ENCODE results near the gene RAB7A.

The RAB7A gene

DNA sequence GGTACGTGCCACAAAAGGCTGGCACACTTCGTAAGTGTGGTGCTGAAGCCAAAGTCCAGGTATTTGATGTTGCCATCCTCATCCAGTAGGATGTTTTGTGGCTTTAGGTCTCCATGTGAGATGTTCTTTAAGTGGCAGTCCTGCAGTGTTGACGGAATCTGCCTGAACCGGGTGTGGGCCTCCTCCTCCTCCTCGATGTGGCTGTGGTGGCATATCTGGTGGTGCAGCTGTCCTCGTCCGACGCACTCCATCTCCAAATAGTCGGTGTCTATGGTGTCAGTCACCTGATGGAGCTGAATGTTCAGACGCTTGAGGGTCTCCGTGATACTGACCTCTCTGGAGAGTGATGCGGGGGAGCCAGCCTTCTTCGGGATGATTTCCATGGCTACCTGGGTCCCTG lies 123.0 kb downstream of the RAB7A start:
- DNase-seq (ENCODE audit: low read depth, low spot score): no peak

DNA sequence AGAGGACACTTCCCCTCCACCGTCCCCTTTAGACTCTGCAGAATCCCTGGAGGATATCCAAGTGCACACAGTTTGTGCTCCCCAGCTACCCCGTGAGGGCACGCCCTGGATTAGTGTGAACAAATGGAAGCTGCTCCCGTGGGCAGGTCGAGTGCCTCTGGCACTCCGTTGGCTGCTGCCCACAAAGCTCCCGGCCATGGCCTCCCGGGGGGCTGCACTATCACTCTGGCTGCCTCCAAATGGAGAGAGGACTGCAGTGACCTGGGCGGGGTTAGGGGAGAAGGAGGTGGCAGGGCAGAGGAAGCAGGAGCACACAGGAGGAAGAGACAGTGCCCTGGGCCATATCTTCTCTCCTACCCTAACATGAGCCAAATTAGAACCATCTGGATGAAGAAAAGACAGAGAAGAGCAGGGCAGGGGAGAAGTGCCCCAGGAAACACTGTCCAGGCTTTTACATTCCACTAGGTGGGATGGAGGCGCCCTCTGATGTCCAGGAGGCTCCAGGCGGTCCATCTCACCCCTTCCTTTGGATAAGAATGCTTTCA lies 124.0 kb downstream of the RAB7A start:
- DNase-seq (ENCODE audit: low read depth, low spot score): no peak

DNA sequence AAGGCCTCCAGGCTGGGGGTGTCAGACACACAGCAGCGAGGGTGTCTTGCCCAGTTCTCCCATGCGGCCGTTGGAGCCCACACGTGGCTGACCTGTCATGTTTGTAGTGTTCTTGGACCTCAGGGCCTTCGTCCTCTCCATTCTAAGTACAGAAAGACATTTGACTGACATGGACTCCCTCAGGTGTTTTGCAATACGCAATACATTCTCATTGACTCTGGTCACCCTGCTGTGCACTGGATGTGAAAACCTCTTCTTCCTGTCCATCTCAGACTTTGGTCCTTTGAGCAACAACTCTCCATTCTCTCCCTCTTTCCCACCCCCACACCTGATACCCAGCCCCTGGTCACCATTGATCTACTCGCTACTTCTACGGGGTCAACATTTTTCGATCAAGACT lies 124.6 kb downstream of the RAB7A start:
- DNase-seq (ENCODE audit: low read depth, low spot score): no peak

DNA sequence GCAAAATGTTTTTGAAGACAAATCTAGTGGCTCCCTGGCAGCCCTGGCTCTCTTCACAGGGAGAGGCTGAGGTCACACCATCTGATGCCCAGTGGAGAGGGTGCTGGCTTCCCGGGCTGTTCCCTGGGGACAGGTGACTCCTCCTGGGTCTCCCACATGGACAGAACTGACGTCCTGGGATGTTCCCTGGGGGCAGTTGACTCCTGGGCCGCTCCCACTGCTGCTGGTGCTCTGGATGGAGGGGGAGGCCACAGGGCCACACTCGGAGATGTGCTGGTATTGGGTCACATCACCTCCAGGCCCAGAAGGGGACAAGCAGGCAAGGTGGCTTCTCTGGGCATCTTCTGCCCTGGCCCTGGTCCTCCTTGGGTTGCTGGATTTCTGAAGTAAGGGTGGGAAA lies 125.6 kb downstream of the RAB7A start:
- DNase-seq (ENCODE audit: low read depth, low spot score): no peak

DNA sequence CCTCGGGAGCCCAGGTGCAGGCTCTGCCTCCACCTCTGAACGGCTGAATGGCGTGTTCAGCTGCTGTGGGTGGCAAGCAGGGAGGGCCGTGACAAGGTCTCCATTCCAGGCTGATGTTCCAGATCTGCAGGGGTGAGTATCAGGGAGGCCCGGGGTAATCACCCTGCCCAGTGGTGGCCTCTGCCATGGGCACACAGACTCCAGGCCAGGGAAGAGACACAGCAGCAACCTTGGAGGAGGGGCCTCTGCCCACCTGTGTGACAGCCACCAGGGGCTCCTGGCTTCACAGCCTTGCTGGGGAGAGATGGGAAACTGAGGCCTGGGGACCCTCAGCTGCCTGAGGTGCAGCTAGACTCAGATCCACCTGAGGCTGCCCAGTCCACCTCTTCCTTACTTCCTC lies 127.8 kb downstream of the RAB7A start:
- no peak for DNase-seq (ENCODE audit: low read depth, low spot score)

DNA sequence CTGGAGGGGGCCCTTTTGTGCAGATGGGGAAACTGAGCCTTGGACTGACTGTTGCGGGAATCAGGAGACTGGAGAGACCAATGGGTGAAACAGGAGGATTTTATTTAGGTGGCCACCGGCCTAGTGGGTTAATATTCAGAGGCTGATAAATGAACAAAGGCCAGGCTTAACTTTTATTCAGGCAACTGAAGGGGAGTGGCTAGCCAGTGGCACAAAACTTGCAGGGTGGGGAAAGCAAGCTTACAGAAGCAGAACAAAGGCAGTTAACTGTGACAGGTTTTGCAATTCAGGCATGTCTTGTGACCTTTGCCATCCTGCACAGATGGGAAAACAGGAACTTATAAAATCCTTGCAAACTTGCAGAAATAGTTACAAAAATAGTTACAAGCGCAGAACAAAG lies 128.5 kb downstream of the RAB7A start:
- no peak for DNase-seq (ENCODE audit: low read depth, low spot score)

DNA sequence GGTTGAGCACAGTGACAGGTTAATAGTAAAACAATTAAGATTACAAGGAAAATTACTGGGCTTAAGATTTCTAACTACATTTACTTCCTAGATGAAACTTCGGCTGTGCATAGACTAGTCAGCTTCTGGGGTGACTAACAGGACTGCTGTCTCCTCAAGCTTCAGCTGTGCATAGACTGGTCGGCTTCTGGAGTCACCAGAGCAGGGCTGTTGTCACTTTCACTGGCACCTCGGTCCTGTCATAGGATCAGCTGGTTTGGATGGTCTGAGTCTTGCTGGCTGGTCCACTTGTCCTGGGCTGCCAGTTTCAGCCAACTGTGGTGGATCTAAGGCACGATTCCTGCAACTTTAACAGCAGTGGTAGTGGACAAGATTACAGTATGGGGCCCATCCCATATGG lies 129.6 kb downstream of the RAB7A start:
- no peak for DNase-seq (ENCODE audit: low read depth, low spot score)

DNA sequence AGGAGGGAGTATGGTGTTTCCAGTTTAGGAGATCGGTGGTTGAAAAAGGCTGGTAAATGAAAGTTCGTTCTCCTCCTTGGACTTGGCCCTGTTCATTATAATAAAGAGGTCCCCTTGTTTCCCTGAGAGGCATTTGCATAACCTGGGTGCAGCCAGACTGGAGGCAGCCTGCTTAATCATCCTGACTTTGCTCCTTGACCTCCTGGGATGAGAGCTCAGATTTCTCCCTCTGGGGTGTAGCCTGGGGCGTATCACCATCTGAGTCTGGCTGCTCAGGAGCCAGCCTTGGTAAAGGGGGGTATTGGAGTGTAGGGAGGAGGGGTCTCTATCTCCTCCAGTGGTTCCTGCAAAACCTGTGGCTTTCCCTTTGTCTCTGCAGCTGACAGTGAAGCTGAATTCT lies 132.2 kb downstream of the RAB7A start:
- no peak for DNase-seq (ENCODE audit: low read depth, low spot score)

DNA sequence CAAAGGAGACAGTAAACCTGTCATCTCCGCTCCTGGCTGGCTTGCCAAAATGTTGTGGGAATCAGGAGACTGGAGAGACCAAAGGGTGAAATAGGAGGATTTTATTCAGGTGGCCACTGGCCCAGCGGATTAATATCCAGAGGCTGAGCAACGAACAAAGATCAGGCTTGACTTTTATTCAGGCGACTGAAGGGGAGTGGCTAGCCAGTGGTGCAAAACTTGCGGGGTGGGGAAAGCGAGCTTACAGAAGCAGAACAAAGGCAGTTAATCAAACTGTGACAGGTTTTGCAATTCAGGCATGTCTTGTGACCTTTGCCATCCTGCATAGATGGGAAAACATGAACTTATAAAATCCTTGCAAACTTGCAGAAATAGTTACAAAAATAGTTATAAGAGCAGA lies 133.6 kb downstream of the RAB7A start:
- DNase-seq (ENCODE audit: low read depth, low spot score): no peak

DNA sequence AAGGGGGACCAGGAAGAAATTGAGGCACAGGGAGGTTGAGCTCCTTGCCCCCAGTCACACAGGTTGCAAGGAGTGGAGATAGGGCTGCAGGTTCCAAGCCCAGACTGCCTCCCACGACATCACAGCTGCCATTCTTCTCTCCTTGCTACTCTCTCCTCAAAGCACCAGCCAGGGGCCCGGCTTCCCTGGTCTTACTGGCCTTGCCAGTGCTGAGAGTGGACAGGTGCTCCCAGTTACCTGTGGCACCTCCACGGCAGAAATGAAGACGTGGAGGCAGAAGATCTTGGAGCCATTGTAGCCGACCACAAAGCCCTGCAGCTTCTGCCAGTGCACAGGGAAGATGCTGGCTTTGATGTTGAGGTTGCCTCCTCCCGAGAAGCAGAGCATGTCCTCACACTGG lies 135.5 kb downstream of the RAB7A start:
- no peak for DNase-seq (ENCODE audit: low read depth, low spot score)

DNA sequence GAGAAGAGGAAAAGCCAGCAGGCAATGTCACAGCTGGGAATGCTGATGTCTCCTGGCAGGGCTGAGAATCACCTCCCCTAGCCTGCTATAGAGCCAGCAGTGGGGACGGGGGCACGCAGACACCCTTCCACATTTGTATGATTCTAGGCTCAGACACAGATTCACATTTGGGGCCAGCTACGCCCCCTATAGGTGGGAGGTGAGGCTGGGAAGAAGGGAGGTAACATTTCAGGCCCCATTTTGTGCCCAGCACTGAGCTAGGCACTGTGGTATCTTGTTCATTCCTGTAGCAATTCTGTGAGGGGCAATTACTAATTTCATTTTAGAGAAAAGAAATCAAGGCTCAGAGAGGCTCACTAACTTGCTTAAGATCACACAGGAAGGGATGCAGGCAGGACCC lies 137.6 kb downstream of the RAB7A start:
- no peak for DNase-seq (ENCODE audit: low read depth, low spot score)
